Measurements from ENCODE around the gene LRCOL1.

The LRCOL1 gene

DNA sequence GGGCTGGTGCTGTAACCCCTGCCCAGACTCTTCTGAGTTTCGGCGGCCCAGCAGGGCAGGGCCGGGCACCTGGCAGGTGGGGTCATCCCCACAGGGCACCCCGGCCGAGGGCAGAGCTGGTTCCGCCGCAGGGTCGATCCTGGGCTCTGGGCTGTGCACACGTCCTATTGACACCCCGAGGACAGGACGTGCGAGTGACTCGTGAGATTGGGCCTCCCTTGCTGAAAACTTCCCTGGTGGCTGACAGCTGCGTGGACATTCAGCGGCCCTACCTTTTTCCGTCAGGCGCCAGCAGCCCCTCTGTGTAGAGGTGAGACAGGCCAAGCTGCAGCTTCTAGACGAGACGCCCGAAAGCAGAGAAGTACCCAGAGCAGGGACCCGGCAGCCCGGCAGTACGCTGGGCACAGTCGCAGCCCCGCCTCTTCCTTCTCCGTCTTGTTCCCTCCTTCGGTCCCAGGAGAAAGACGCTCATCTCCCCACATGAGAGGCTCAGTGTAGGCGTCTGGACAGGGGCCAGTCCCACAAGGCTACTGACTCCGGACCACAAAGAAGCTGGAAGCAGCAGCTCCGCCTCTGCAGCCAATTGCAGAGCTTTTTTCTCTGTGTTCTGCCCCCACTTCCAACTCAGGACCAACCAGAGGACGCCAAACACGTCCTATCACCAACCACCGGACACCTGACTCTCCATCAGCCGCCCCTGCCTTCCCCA lies at the start of gene LRCOL1:
LRCOL1 (minus strand) TSS at position 532 of the 709 bp plus-strand sequence. CDS start 4,331 bp downstream, outside the sequence.
- DNase-seq = no peak

DNA sequence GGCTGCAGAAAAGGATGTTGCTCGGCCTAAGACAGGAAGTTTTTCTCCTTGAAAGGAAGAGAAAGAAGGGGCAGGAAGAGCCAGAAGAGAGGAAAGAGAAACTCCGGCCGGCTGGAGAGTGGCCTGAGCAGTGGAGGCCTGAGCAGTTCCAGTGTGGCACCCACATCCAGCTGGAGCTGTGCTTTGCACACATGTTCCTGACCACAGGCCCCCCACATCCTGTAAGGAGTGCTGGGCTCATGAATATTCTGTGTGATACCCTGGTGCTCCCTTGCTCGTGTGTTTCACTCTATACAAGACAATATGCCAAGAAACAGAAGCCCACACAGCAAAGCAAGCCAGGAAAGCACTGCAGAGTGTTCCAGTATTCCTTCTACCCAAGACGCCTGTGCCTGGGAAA lies 49.7 kb upstream of the LRCOL1 start:
- DNase-seq = no peak

DNA sequence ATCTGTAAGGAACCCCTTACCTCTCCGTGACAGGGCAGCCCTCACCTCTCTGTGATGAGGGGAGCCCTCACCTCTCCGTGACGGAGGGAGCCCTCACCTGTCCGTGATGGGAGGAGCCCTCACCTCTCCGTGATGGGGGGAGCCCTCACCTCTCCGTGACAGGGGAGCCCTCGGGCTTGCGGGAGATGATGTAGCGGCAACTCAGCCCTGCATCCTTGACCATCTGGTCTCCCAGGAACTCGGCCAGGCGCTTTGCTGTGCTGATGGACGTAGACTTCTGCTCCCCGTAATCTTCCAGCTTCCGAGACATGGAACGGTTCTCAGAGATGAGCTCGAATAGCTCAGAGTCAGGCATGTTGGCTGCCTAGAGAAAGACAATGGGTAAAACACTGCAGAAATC lies 48.8 kb upstream of the LRCOL1 start:
- DNase-seq = no peak

DNA sequence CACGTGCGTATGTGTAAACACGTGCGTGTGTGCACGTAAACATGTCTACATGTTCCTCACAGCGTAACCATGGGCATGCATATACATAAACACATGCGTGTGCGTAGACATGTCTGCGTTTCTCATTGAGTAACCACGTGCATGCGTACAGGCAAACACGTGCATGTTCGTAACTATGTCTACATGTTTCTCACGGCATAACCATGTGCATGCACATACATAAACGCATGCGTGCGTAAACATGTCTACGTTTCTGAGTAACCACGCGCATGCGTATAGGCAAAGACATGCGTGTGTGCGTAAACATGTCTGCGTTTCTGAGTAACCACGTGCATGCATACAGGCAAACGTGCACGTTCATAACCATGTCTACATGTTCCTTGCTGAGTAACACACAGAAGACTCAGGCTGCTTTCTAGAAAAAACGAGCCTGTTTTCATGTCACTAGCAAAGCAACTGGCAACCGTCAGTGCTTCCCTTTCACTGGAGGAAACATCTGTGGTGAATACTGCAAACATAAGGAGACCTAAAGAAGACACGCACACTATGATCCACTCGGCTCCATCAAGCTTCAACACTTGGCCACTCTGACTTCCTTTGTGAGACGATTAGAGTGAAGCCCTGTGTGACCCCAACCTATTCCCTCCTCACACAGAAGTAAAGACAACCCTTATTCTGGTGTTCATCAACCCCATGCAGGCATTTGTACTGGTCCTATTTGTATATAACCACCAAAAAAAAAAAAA lies 47.9 kb upstream of the LRCOL1 start:
- DNase-seq = no peak

DNA sequence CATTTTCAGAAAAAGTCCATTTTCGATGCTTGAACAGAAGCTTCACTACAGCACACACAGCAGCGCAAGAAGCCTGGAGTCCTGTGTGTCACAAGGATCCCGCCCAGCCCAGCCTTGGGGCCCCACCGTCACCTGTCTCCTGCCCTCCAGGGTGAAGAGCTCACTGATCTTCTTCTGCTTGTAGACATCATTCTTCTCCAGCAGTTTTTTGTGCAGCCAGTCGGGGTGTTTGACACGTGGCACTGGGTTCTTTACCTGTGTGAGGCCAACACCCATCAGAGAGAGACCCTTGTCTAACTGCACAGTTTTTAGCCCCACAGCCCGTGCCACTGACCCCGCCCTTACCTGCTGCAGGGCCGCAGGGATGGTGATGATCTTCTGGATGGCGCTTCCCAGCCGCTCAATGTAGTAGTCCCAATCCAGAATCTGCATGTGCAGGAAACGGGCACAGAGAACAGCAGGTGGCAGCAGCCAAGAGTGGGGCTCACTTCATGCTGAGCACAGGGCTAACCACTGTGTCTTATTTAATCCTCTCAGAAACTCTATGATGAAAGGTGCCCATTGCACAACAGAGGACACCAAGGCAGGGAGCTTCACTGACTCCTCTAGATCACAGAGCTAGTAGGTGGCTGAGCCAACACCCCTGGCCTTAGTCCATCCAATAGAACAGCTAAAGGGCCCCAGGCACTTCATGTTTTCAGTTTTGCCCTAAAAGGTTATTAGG lies 46.8 kb upstream of the LRCOL1 start:
- DNase-seq = no peak

DNA sequence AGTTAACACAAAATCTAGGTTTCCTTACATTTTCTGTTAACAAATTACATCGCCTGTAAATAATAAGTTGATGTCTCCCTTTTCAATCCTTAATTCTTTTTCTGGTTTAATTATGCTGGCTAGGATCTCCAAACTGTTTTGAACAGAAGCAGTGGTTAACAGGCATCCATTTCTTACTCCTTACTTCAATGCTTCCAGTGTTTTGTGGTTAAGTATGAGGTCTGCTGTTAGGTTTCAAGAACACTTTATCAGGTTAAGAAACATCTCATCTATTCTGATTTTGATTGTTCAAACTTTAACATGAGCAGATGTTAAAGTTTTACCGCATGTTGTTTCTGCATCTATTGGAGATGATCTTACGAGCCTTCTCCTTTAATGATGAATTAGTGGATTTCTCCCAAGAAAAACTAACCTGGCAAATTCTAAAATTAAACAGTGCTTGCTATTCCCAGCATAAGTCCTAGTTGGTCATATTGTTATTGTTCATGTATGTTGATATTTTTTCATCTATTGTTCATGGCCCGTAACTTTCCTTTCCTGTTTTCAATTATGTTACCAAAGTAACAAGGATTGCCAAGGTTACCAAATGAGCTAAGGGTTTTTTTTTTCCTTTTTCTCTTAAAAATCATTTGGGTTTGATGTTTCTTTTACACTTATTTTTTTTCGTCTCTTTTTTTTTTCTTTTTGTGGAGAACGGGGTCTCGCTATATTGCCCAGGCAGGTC lies 43.3 kb upstream of the LRCOL1 start:
- DNase-seq = no peak

DNA sequence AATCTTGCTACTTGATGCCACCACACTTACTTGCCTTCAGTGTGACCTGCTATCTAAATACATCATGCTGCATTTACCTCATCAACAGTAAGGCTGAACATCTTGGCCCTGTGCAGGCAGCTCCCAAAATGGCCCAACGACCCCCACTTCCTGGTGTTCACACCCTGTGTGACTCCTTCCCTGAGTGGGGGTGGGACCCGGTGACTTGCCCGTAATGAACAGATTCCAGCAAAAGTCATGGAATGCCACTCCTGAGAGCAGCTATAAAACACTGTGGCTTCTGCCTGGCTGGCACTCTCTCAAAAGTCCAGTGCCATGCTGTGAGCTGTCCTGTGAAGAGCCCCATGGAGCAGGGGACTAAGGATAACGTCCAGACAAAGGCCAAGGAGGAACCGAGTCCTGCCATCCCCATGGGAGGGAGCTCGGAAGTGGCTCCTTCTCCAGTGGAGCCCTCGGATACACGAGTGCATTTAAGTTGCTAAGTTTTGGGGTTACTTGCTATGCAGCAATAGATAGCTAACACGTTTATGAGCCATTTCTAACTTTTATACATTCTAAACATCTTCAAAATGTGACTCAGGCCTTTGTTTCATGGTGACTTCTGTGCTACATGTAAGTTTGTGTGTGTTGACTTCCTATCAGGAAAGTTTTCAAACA lies 41.2 kb upstream of the LRCOL1 start:
- no peak for DNase-seq

DNA sequence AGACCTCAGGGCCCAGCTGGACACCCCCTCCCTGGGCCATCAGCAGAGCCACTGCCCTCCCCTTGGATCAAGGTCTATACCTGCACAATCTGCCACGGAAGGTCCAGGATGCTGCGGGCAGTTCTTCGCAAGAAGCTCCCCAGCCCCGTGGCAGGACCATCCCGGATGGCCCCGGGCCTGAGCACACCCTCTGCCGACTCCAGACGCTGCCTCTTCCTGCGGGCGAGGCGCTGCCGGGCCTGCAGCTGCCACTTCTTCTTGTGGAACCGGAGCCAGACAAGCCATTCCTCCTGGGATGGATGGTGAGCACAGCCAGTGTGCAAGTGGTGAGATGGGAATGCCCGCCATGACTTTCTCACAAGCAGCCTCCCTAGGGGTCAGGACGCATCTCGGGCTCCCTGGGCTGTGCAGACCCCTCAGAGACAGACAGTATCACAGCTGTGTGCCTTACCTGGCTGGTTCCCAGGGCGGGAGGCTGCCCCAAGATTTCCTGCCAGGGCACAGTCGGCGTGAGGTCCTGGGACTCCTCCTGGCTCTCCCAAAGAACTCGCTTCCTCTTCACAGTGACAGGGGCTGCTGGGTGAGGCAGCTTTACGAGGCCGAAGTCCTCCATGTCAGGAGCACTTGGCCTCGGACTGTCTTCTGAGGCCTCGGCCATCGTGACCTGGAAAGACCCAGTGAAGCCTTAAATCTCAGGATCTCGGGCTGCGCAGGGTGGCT lies 39.0 kb upstream of the LRCOL1 start:
- no peak for DNase-seq

DNA sequence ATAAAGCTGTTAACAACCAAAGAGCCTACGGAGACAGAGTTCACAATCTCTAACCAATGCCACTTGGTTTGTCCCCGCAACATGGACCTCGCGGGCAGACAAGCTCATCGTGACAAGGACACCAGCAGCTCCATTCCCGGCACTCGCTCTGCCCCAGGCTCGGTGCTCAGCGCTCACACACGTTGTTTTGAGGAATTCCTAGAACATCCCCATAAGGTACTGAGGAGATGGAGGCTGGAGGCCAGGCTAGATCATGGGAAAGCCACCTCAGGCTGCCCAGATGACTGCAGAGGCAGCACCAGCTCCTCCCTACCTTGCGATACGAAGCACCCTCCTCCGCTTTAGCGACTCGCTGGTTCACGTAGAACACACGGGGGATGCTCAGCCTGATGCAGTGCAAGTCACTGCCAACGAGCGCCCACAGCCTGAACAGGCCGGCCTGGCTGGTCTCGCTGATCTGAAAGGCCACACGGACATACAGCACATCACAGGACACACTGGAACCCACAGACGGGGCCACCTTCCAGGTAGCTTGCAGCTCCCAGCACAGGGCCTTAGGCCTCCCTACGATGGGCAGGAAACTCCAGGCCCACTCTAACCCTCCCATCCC lies 38.3 kb upstream of the LRCOL1 start:
- no peak for DNase-seq

DNA sequence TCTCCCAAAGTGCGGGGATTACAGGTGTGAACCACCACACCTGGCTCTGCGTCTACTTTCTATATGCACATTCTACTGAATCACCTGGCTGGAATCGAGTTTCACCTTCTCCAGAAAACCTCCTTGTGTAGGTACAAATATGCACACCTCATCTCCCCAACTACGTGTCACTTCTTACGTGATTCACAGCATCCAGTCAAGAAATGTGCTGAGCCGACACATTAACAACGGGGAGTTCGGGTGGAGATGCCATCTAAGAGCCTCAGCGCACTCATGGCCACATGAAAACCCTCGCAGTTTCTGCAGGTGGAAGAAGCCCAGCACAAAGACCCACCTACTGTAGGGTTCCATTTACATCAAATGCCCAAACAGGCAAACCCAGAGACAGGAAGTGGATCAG lies 37.5 kb upstream of the LRCOL1 start:
- DNase-seq = no peak

DNA sequence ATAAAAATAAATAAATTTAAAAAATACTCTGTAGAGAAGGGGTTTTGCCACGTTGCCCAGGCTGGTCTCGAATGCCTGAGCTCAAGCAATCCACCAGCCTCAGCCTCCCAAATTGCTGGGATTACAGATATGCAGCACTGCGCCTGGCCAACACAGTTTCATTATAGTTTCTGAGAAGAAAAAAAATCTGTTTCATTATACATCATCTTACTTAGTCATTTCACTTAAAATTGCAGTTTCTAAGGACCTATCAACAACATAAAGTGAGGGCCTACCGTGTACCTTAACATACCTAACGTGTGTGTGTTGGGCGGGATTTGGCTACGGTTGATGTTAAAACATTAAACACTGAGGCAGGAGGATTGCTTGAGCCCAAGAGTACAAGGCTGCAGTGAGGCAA lies 36.5 kb upstream of the LRCOL1 start:
- DNase-seq = no peak

DNA sequence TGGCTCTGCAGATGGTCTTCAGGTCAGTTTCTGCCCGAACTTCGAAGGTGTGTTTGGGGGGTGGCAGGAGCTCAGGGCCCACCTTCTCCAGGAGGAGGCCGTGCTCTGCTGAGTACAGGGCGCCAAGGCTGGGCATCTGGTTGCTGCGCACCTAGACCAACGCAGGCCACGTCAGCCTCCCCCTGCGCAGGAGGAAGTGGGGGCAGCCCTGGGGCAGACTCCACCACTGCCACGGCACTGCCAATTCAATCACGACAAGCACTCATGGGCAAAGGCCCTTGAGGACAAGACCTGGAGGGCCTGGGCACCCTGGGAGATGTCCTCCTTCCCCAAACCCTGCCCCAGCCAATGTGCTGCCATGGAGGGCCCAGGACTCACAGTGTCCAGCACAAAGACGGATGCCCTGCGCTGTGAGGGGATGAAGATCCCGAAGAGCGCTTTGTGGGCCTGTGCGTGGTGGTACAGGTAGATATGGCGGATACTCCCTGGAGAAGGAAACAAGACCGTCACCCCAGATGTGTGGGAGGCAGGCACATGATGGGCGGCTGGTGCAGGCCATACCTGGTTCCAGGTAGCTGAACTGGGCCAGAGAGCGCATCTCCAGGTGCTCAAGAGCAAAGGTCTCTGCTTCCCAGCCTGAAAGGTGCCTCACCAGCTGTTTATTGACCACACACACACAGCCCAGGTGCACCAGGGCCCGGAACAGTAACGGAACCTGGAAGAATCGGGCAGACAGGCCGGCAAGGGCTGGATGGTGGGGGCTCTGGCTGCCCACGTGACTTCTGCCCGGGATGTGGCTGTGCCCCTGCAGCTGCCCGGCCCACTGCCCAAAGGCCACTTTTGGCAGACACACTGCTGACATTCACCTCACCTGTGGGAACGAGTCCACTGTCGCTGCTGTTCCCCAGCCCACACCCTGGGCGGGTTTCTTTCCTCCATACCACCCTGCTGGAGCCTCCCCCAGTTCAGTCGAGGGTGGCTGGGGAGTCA lies 32.8 kb upstream of the LRCOL1 start:
- no peak for DNase-seq

DNA sequence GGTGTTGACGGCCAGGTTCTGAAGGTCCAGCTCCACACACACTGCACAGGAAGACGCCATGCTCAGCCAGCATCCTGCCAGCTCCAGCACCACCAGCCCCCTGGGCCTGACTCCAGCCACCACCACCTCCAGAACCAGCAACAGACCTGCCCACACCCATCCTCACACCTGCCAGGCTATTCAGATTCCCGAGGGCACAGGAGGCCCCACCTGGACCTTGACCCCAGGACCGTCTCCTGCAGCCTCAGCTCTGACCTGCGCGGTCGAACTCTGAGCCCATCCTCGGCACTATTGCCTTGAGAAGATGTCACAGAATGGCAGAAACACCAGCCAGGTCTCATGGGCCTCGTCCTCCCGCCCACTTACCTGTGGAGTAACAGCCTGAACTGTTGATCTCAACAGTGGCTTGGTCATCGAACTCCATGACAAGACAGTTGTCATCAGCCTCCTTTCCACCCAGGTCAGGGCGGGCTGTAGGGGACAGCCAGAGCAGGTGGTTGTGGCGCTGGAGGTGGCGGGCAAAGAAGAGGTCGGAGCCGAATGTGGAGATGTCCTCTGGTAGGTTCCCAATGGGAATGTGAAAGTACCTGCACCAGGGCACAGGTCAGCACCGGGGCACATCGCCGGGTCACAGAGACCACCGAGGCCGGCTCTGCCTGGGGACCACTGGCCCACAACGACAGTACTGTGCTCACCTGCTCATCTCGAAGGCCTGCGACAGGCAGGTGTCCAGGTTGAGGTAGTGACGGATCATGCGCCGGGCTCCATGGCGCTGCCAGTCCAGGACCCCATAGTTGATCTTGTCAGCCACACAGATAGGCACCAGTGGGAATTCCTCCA lies 31.6 kb upstream of the LRCOL1 start:
- no peak for DNase-seq

DNA sequence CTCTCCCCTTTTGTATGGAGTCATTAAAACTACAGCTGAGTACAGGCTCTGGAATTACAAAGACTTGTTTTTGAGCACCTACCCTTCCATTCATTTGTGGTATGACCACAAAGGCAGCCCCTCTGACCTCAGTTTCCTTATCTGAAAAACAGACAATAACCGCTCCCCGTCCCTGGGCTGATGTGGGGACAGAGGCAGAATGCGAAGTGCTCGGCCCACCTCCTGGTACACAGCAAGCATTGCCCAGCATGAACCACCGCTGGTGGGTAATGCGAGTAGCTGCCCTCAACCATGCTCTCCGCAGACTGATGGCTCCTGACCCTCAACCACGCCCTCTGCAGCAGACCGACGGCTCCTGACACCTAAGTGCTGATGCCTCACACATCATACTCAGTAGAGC lies 30.6 kb upstream of the LRCOL1 start:
- no peak for DNase-seq

DNA sequence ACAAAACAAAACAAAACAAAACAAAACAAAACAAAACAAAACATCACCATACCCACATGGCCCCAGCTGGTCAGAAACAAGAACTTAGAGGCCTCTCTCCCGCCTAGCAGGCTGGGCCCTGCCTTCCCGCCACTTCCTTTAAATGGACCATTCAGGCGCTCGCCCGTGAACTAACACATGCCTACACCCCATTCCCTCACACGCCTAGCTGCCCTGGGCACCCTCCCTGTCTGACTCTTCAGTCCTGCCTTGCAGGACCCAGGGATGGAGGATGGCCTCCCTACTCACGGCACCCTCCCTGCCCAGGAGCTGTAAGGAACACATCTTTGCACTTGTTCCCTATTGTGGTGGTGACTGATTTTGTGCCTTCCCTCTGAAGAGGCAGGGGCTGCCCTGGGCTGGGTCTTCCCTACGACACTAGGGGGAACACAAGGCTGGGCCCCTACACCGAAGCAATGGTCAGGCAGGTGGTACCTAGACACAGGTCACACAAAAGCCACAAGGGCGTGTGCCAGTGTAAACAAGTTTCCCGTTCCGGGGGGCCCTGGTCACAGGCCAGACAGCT lies 29.7 kb upstream of the LRCOL1 start:
- no peak for DNase-seq

DNA sequence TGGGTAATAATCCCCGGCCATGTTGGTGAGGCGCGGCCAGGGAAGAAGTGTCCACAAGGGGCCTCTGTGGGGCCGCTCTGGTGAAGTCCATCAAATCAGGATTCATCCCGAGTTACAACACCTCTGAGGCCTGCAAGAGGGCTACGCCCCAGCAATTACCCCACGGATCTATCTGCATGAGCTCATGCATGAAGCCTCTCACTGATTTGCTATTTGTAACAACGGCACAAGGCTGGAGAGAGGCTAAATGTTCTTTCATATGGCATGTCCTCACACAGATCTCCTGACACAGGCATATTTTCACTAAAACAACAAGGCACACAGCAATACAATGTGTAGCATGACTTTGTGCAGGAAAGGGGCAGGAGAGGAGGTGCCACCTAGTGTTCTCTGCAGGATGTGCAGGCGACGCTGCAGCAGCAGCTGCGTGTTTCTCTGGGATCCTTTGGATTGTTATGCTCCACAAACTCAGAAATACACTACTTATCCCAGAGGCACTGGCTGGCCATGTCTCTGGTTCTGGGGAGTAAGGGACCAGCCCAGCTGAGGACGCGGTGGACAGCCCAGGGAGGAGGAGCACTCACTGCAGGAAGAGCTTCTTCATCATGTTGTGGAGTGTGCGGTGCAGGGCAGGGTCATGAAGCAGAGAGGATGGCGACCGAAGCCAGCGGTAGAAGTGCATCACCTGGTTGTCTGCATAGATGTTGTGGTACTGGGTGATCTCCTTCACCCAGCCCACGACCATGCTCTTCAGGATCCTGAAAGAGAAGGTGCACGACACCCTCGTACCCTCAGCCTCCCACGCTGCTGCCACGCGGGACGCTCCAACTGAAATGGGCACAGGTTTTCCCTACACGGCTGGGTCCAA lies 28.4 kb upstream of the LRCOL1 start:
- no peak for DNase-seq

DNA sequence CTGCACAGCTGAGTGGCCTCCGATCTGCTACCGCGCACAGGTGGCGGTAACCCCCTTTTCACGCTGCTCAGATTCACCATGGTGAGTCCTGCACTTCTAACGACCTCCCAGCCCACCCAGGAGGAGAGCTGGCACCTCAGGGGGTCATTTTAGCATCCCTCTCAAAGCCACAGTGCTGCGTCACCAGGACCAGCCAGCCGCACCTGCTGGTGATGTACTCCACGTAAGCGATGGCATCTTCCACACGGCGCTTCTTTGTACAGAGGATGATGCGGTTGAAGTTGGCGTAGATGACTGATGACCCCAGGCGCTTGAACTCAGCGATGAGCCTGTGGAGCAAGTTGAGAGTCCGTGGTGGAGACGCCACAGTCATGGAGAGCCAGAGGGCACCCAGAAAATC lies 27.4 kb upstream of the LRCOL1 start:
- DNase-seq = no peak
